Mucosa of gallbladder (tissue), 1 donor: ENCODE measurements around the gene TRIM63. TPM values are rescaled to one million over a fixed set of nuclear protein-coding genes. Genes with fewer than 3 reads are reported as not detected.

ENCODE experiments used
- DNase-seq: peaks from one replicate; pipeline ENCODE4 v3.0.0-alpha.2; 2020; ENCODE audit warnings: low spot score
- total RNA-seq: library from RNA; stranded (reverse); gene quantifications from one replicate; pipeline ENCODE4 v1.2.1, GENCODE V29; 2021
- donor health status: DM: no; HTN: no; CAD: no.

The TRIM63 gene
- total RNA-seq, 1 donor from 2014 or later, result 6.1 TPM

DNA sequence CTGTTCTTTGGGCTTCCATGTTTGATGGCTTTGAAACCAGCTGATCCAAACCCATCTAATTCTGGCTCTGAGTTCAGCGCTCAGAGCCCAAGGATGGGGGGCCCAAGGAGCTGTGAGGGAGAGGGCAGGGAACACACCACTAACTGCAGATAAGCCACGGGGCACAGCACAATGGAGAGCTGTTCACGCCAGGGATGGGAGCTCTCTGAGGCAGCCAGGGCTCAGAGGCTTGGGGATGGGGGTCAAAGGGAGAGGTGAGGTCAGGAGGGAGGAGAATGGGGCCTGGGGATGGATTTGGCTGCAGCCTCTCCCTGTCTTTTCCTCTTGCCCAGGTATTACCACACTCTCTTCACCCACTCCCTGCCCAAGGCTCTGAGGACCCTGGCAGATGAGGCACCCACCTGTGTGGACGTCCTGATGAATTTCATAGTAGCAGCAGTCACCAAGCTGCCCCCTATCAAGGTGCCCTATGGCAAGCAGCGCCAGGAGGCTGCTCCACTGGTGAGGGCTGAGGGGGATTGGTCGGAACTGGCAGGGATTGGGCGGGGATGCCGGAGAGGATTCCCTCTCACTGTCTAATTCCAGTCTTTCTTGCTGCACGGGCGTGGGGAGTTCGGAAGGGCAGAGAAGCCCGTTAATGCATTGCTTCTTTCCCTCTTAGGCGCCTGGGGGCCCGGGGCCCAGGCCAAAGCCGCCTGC lies 32.8 kb downstream of the TRIM63 start:
- no peak for DNase-seq

DNA sequence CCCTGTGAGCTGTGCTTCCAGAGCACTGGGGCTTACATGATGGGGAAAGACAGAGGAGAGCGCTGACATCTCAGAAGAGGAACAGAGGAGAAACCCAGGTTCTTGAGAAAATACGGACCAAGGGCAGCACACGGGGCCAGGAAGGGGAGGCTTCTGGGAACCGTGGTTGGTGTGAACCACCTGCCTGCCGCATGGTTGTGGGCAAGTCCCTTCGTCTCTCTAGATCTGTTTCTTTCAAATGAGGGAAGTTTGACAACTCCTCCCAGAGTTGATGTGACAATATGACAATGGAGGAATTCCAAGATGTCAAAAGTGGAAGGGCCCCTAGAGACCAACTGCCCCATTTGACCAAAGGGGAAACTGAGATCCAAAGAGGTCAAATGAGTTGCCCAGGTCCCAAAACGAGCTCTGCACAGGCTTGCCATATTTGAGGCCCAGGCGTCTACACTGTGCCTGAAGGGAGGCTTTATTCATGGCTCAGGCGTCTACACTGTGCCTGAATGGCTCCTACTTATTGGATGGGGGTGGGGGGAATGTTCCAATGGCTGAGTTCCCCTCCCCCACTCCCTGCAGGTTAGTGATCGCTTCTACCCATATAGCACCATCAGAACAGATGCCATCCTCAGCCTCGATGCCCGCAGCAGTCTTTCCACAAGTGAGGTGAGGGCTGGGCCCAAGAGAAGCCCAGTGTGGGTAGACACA lies 34.6 kb downstream of the TRIM63 start:
- no peak for DNase-seq

DNA sequence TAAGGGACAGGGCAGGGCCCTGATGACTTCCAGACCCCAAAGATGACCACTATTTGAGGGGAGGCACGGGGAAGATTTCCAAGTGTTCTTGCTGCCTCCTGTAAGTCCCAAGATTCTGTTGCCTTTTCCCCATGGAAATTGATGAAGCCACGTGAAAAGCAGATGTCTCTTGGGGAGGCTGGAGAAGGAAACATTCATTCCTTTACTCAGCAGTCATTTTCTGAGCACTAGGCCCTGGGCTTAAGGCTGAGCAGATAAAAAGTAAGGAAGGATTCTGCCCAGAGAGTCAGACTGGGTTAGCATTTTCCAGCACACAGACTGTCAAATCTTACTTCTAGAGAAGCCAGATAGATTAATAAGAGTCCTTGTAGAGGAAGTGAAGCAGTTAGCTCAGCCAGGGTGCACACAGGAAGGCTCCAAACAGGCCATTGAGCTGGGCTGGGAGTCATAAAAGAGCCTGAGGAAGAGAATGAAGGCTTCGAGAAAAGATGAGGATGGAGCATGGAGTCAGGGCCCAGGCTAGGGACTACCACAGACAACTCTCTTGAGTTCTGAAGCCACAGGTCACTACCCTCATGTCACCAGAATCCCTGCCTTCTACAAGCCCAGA lies 35.7 kb downstream of the TRIM63 start:
- DNase-seq, result no peak

DNA sequence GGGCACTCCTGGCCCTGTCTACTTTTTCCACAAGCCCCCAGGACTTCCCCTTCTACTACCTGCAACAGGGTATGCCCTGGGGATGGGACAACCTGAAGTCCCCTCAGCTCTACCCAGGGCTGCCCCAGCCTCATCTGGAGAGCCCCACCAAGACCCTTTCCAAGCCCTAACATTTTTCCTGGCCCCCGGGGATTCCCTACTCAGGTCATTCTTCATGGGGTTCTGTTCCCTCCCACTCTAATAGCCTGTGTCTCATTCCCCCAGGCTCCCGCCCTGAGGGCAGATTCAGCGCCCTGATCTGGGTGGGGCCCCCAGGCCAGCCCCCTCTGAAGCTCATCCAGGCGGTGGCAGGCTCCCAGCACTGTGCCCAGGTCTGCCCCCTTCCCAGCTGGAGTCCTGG lies 36.2 kb downstream of the TRIM63 start:
- no peak for DNase-seq

DNA sequence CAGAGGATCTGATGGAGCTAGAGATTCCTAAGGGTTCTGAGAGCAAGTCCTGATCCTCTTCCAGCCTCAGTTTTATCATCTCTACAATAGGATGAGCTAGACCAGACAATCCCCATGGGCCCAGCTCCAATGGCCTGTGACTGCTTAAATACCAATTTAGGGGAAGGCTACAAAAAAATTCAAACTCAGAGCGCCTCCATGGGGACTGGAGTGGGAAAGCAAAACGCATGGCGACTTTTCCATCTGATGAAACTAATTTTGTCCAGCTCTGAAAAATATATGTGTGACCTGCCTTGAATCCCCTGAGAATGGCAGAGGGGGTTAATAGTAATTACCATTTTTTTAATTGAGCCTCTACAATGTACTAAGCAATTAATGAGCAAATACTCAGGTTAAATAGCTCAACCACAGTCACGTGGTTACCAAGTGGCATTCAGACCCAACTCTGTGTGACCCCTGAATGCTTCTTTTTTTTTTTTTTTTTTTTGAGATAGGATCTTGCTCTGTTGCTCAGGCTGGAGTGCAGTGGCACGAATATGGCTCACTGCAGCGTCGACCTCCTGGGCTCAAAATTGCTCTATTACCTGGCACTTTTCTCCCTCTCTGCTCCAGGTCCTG lies 37.5 kb downstream of the TRIM63 start:
- no peak for DNase-seq

DNA sequence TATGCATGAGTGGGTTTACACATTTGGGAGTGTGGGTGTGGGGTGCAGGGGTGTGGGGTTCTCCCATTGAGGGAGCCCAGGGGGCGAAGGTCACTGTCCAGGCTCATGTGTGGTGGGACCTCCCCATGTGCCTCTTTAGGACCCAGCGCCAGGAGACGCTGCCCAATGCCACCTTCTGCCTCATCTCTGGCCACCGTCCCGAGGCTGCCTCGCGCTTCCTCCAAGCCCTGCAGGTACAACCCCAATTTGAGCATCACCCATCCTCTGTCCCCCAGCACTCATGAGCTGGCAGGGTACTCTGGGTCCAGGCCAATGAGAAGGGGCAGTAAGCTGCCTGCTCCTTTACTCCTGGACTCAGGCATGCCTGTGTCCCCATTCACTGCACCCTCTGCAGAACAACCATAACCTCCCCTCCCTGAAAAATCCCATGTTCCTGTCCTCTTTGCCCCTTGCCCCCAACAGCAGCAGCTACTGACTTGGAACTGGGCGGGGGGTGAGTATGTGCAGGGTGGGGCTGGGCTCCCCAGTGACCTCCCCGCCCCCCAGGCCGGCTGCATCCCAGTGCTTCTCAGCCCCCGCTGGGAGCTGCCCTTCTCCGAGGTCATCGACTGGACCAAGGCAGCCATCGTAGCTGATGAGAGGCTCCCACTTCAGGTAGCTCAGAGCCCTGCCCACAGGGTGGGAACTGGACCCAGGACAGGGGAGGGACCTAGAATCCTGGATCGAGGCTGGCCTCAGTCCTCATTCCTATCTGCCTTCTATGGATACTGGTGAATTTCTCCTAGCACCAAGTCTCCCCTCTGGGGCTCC lies 38.2 kb downstream of the TRIM63 start:
- DNase-seq, result no peak

DNA sequence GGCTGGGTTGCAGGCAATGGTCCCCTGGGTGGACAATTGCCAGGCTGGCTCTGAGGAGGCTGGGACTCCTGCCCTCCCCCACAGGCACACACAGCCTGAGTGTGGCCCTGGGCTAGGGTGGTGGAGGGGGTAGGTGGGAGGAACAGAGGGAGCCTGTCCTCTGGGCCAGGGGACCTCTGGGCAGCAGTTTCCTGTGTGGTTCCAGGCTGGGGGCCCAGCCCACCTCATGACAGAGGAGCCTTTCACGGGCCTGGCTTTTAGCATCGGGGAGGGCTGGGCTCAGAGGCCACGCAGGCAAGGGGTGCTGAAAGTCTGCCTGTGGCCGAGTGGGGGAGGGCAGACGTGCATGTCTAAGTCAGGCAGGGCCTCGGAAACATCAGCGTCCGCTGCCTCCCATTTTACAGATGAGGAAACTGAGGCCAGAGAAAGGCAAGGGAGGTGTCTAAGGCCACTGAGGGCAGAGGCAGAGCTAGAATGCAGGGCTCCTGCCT lies 38.9 kb downstream of the TRIM63 start:
- DNase-seq, result no peak

DNA sequence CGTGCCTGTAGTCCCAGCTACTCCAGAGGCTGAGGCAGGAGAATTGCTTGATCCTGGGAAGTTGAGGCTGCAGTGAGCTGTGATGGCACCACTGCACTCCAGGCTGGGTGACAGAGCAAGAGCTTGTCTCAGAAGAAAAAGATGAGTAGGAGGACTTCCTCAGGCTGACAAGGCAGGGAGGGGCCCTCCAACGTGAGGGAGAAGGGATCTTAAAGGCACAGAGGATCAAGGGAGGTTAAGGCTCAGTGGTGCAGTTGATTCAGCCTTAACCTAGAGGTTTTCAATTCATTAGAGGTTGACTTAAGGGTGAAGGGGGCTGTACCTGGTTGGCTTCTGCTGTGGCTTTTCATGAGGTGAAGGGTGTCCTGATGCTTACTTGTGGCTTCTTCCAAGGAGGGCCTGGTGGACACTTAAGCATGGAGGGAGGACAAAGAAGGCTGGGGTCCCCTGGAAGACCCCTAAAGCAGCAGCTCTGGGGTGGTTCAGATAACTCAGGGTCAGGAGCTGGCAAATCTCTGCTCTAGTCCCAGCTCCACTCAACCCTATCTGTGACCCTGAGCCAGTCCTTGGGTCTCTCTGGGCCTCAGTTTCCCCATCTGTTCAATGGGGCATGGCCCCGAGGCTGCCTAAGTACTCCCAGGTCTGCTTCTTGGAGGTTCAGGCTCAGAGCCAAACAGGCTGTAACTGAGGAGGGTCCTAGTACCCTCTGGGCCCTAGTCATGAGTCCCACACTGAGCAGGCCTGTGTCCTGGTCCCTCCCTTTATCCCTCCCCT lies 39.5 kb downstream of the TRIM63 start:
- no peak for DNase-seq

DNA sequence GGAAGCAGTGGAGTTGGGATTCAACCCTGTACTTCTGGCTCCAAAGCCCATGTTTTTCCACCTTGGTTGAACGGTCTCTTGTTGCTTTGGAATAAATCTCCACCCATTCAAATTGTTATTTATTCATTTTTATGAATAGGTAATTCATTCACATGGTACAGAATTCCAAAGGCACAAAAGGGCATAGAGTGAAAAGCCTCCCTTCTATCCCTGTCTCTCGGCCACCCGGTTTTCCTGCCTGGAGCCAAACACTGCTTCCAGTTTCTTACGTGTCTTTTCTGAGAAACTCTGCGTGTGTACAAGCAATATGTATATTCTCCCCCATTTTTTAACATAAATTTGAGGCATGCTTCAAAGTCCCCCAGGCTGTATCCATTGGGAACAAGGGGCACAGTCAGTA lies 41.9 kb downstream of the TRIM63 start:
- DNase-seq, result no peak

DNA sequence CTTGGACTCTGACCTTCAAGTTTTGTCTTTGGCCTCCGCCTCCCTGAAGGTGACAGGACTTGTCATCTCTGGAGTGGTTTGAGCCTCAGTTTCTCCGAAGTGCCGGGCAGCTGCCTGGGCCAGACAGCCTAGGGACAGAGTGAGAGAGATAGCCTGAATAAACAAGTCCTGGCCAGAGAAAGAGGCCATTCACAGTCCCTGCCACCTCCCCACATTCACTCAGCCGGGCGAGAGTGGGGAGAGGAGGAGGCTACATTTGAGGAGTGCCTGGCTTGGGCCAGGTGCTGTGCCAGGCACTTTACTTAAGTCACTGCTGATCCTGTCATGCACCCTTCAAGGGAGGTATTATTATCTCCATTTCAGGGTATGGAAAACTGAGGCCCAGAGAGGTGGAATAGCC lies 42.4 kb downstream of the TRIM63 start:
- no peak for DNase-seq

DNA sequence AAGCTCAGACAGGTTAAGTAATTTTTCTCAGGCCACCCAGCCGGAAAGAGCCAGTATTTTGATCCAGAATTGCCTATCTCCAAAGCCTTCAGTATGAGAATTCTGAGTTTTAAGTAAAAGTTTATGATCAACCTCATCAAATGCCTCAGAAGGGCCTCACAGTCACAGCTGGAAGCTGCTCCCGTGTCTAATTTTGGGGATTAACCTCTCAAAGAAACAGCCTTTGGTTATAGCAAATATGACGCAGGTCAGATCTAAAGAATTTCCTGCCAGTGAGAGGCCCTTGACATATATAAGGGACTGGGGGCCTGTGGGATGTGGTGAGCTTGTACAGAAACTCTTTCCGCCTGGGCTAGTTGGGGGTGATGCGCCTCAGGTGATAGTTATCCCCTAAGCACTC lies 43.6 kb downstream of the TRIM63 start:
- no peak for DNase-seq

DNA sequence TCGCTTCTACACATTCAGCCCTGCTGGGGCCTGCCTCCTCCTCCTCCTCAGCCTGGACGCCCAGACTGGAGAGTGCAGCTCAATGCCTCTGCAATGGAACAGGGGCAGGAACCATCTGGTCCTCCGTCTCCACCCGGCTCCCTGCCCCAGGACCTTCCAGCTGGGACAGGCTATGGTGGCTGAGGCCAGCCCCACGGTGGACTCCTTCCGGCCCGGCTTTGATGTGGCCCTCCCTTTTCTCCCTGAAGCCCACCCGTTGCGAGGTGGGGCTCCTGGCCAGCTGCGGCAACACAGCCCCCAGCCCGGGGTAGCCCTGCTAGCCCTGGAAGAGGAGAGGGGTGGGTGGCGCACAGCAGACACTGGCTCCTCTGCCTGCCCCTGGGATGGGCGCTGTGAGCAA lies 44.4 kb downstream of the TRIM63 start:
- no peak for DNase-seq

DNA sequence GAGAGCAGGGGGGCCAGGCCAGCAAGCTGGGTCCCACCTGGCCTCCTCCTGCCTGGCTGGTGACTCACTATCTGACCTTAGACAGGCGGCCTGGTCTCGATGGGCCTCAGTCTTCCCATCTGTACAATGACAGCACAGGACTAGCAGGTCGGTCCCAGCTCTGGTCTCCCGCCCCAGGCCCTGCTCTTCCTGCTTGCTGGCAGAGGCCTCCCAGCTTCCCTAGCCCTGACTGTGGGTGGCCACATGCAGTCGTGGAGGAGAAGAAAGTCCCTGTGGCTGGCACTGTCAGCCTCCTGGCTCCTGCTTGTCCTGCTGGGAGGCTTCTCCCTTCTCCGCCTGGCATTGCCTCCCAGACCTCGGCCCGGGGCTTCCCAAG lies 45.0 kb downstream of the TRIM63 start:
- no peak for DNase-seq

DNA sequence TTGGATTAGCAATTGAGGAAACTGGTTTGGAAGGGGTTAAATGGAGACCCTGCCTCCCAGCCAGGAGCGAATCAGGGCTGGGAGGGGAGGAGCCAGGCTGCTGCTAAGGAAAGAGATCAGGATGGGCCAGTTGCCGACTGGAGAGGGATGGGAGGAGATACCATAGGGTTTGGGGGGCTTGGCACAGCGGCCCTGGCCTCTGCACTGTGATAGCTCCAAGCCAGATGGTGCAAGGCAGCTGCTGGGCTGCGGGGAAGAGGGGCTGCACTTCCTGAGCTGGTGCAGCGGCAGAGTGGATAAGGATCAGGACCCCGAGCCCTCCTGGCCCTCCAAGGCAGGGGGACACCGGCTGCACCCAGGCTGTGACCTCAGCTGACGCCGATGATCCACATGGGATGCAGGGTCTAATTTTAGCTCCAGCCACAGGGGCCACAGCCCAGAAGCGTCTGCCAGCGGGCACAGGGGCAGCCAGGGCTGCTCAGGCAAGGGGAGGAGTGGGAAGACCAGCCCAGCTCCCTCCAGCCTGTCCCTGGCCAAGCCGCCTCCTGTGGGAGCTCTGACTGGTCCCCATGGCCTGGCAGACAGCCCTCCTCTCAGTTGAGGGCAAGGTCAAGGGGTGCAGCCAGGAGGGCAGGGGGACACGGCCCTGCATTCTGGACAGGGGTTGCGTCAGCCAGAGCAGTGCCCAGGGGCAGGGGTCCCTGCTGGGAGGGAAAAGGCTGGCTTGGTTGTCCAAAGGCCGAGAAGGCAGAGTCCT lies 45.6 kb downstream of the TRIM63 start, which contains the start of gene EXTL1:
TSS of gene EXTL1 (plus strand) at position 129 of the 757 bp plus-strand sequence. CDS start 872 bp downstream, outside the sequence.
- DNase-seq, result no peak

DNA sequence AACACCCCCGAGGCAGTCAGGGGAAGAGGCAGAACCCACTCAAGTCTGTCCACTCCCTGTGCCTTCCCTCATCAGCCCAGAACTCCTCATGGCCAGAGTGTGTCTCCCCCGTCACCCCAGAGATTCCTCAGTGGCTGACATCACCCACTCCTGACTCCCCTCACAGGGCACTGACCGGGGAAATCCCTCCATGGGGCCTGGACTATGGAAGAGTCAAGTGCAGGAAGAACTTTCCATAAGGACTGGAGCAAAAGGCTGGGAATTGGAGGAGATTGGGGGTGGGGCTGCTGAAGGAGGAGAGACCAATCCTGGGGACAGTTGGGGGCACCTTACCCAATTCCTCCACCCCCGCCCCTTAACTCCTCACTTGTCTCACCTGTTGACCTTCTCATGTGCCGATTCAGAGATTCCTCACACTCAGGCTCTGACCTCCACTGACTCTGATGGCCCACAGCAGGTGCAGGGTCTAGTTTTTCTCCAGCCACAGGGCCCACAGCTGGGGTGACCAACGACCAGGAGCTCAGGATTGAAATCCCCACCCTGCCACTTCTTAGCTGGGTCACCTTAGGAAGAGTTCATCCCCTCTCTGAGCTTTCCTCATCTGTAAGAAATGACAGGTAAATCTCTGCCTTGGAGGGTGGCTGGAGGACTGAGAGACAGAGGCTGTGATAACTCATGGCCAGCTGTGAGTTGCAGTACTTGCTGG lies 46.3 kb downstream of the TRIM63 start:
- DNase-seq, result no peak

DNA sequence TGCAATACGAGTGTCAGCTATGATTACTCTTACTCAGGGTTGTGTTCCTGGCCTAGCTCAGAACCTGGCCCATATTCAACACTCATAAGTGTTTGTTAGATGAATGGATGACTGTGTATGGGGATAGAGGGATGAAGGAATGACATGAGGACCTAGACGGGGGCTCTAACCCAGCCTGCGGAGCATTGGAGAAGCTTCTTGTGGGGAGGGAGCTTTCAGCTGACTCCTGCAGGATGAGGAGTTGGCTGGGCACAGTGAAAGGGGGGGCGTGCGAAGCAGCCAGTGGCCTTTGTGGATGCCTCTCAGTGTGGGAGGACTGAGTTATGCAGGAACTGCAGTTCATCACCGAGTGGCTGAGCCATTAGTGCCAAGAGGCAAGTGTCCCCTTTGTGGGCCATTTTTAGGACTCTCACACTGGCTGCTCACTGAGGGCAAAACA lies 47.1 kb downstream of the TRIM63 start:
- DNase-seq, result no peak

DNA sequence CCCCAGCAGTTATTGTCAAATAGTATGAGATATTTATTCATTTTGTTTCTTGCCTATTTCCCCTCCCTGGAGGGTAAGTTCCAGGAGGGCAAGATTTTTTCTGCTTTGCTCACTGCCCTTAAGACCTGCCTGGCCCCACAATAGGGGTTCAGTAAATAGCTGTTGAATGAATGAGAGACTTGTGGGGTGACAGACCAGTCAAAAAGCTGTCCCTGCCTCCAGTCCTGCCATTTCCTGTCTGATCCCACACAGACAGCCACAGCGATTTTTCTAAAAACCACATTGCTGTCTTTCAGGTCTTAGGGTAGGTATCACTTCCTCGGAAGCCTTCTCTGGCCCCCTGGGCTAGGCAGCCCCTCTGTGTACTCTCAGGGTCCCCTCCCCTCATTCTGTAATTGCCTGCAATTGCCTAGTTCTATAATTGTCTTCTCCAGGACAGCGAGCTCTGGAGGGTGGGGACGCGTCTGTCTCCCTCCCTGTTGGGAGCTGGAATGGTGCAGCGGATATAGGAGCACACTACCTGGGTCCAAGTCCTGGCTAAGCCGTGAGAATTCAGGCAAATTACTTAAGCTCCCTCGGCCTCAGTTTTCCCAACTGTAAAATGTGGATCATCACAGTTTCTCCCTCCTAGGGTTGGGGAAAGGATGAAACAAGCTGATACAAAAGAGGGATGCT lies 47.7 kb downstream of the TRIM63 start:
- no peak for DNase-seq

DNA sequence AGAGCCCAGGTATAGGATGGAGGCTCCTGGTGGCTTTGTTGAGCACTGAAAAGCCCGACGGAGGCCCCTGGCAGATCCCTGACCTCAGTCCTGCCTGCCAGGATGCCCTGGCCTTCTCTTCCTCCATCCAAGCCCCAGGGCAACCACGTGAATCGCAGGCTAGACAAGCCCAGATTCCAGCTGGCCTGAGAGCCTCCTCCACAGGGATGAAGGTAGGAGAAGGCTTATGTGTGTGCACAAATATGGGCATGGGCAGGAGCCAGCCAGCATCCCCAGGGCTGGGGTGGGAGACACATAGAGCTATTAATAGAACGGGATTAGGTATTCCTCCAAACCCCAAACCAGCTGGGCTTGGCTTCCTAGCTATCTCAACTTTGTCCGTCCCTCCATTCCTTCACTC lies 49.8 kb downstream of the TRIM63 start:
- DNase-seq, result no peak
